ENCODE measurements around the gene NFIX. TPM values are rescaled to one million over a fixed set of nuclear protein-coding genes. Genes with fewer than 3 reads are reported as not detected.

The NFIX gene
- total and polyA plus RNA-seq, 2 of the 13 experiments (the other 11 are each of a cell fraction or from before 2014, with no cell fraction given) = 3.4 to 5.4 TPM

DNA sequence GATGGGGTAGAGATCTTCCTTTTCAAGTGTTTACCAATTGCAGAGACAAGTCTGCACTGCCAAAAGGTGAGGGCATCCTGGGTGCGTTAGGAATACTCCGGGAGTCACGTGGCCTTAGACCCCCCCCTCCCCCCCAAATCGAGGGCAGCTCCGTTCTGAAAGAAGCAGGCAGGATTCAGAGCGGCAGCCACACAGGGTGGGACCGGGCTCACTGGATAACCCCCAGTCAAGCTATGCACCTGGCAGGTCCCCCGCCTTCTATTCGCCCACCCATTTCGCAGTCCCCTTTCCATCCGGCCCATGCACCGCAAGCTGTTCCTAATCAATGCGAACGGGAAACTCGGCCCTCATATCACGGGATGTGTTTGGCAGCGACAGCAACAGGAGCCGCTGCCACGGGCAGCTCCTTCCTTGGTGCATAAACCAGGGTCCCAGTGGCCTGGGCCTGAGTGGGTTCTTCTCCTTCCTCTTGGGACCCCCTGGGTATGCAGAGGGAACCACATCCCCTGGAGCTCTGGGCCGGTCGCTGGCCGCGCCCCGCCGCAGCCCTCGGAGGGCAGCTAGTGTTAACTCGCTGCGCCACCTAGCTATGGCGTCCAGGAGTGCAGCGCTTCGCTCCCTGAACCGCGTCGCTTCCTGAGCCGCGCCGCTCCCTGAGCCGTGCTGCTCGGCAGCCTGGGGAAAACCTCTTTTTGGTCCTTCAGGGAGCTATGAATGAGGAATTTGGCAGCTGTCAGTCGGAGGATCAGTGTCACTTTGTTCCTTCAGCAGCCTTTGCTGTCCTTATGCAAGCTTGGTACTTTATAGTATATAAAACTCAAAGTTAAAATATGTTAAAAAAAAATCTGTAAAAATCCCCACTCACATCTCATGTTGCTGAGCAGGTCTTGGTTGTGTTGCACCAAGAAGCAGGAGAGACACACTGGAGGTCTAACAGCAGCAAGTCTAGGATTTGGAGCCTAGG is 66.0 kb downstream of the NFIX start (continued):
- no peak for TF ChIP-seq ZNF878 (CRISPR knock-in tag; IDR thresholded peaks at IDR 0.05)
- TF ChIP-seq, protein P1, sequence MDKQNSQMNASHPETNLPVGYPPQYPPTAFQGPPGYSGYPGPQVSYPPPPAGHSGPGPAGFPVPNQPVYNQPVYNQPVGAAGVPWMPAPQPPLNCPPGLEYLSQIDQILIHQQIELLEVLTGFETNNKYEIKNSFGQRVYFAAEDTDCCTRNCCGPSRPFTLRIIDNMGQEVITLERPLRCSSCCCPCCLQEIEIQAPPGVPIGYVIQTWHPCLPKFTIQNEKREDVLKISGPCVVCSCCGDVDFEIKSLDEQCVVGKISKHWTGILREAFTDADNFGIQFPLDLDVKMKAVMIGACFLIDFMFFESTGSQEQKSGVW (CRISPR knock-in tag; IDR thresholded peaks at IDR 0.05; ENCODE audit: borderline replicate concordance) = no peak
- TF ChIP-seq ZFP36L1 (CRISPR knock-in tag; IDR thresholded peaks at IDR 0.05) = no peak; the same call in 1 of the 2 replicates
- no peak for TF ChIP-seq ZMYM4 (CRISPR knock-in tag; IDR thresholded peaks at IDR 0.05)
- TF ChIP-seq ZSCAN20 (CRISPR knock-in tag; IDR thresholded peaks at IDR 0.05; ENCODE audit: borderline replicate concordance) = 0 out of 2 replicates have a peak, but pooled peaks have one; percentile 72
- TF ChIP-seq, protein P2, sequence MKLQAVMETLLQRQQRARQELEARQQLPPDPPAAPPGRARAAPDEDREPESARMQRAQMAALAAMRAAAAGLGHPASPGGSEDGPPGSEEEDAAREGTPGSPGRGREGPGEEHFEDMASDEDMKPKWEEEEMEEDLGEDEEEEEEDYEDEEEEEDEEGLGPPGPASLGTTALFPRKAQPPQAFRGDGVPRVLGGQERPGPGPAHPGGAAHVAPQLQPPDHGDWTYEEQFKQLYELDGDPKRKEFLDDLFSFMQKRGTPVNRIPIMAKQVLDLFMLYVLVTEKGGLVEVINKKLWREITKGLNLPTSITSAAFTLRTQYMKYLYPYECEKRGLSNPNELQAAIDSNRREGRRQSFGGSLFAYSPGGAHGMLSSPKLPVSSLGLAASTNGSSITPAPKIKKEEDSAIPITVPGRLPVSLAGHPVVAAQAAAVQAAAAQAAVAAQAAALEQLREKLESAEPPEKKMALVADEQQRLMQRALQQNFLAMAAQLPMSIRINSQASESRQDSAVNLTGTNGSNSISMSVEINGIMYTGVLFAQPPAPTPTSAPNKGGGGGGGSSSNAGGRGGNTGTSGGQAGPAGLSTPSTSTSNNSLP (IDR thresholded peaks at IDR 0.05; ENCODE audit: low read depth, low read length) = 0 out of 2 replicates have a peak, but pooled peaks have one; percentile 11
- TF ChIP-seq XBP1 (CRISPR knock-in tag; IDR thresholded peaks at IDR 0.05) = no peak
- TF ChIP-seq ZNF850 (CRISPR knock-in tag; conservative IDR thresholded peaks at IDR 0.05) = no peak
- TF ChIP-seq SMAD9 (CRISPR knock-in tag; IDR thresholded peaks at IDR 0.05) = no peak
- TF ChIP-seq, protein P3, sequence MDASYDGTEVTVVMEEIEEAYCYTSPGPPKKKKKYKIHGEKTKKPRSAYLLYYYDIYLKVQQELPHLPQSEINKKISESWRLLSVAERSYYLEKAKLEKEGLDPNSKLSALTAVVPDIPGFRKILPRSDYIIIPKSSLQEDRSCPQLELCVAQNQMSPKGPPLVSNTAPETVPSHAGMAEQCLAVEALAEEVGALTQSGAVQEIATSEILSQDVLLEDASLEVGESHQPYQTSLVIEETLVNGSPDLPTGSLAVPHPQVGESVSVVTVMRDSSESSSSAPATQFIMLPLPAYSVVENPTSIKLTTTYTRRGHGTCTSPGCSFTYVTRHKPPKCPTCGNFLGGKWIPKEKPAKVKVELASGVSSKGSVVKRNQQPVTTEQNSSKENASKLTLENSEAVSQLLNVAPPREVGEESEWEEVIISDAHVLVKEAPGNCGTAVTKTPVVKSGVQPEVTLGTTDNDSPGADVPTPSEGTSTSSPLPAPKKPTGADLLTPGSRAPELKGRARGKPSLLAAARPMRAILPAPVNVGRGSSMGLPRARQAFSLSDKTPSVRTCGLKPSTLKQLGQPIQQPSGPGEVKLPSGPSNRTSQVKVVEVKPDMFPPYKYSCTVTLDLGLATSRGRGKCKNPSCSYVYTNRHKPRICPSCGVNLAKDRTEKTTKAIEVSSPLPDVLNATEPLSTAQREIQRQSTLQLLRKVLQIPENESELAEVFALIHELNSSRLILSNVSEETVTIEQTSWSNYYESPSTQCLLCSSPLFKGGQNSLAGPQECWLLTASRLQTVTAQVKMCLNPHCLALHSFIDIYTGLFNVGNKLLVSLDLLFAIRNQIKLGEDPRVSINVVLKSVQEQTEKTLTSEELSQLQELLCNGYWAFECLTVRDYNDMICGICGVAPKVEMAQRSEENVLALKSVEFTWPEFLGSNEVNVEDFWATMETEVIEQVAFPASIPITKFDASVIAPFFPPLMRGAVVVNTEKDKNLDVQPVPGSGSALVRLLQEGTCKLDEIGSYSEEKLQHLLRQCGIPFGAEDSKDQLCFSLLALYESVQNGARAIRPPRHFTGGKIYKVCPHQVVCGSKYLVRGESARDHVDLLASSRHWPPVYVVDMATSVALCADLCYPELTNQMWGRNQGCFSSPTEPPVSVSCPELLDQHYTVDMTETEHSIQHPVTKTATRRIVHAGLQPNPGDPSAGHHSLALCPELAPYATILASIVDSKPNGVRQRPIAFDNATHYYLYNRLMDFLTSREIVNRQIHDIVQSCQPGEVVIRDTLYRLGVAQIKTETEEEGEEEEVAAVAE (CRISPR knock-in tag; IDR thresholded peaks at IDR 0.05; ENCODE audit: borderline replicate concordance) = 0 out of 2 replicates have a peak, but pooled peaks have one; percentile 45
- TF ChIP-seq ZNF746 (CRISPR knock-in tag; IDR thresholded peaks at IDR 0.05) = peak; percentile 3; the same call in 1 of the 2 replicates
- TF ChIP-seq LCORL (IDR thresholded peaks at IDR 0.05) = no peak
- peak; percentile 85 for TF ChIP-seq LCORL (CRISPR knock-in tag; IDR thresholded peaks at IDR 0.05)
- TF ChIP-seq REXO4 (CRISPR knock-in tag; IDR thresholded peaks at IDR 0.05; ENCODE audit: borderline replicate concordance) = no peak
- peak; percentile 7; the same call in 1 of the 2 replicates for TF ChIP-seq TARDBP (CRISPR knock-in tag; IDR thresholded peaks at IDR 0.05)
- no peak for TF ChIP-seq ZKSCAN5 (CRISPR knock-in tag; IDR thresholded peaks at IDR 0.05)
- TF ChIP-seq, protein P4, sequence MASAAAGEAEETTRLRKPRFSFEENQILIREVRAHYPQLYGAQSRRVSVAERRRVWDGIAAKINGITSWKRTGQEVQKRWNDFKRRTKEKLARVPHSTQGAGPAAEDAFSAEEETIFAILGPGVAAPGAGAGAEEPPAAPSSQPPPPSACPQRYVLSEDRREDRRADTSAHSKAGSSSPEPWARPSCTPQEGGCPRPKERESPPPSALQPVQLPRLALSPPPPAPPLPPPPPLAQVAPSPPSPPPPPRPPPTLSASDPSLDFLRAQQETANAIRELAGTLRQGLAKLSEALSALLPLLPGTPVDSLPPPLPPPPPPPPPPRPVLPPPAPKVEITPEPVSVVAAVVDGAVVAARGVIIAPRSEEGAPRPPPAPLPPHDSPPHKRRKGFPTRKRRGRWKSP (CRISPR knock-in tag; IDR thresholded peaks at IDR 0.05) = peak; percentile 20; the same call in 1 of the 2 replicates
- TF ChIP-seq ZNF460 (CRISPR knock-in tag; IDR thresholded peaks at IDR 0.05; ENCODE audit: borderline replicate concordance) = no peak
- TF ChIP-seq ZNF552 (CRISPR knock-in tag; IDR thresholded peaks at IDR 0.05; ENCODE audit: borderline replicate concordance) = no peak
- TF ChIP-seq RAD51 (IDR thresholded peaks at IDR 0.05; ENCODE audit: borderline replicate concordance) = peak; percentile 37; the same call in 1 of the 2 replicates
